Forelimb muscle (tissue), 1 donor: ENCODE measurements around the gene GRK5. TPM values are rescaled to one million over a fixed set of nuclear protein-coding genes. Genes with fewer than 3 reads are reported as not detected.
"Not testable (repeated sequence)": the region's sequence is repeated elsewhere in the genome, so short reads cannot be mapped to it uniquely, and the experiment has no call there.

Source experiments
- DNase-seq: peaks from one replicate; pipeline ENCODE4 v3.0.0-alpha.2; 2013; ENCODE audit warnings: low read depth
- polyA plus RNA-seq: library from polyadenylated mRNA; unstranded; fragments of 120-200 nt; gene quantifications from one replicate; pipeline ENCODE4 v1.2.1, GENCODE V29; 2013; ENCODE audit not compliant: insufficient read length

Gene GRK5
- polyA plus RNA-seq, 1 donor = 20.9 TPM

- no peak for DNase-seq
Observed at GRCh38 chr10:119455609-119456434, 248.5 kb downstream of the GRK5 start.

GRCh38 chr10:119456435-119456810, 249.1 kb downstream of the GRK5 start:
- DNase-seq = no peak

GRCh38 chr10:119457966-119458766, 250.8 kb downstream of the GRK5 start:
- no peak for DNase-seq

GRCh38 chr10:119459681-119460340, 252.4 kb downstream of the GRK5 start:
- DNase-seq = no peak

- DNase-seq = no peak
Observed at GRCh38 chr10:119460369-119461195, 253.2 kb downstream of the GRK5 start.

GRCh38 chr10:119461380-119461779, 254.0 kb downstream of the GRK5 start:
- no peak for DNase-seq

GRCh38 chr10:119461923-119462322, 254.6 kb downstream of the GRK5 start:
- no peak for DNase-seq

GRCh38 chr10:119462773-119463172, 255.4 kb downstream of the GRK5 start:
- no peak for DNase-seq

GRCh38 chr10:119463195-119463594, 255.8 kb downstream of the GRK5 start:
- not testable (repeated sequence) for DNase-seq

- DNase-seq = no peak
Observed at GRCh38 chr10:119465085-119465484, 257.7 kb downstream of the GRK5 start.

GRCh38 chr10:119466076-119466475, 258.7 kb downstream of the GRK5 start:
- no peak for DNase-seq

GRCh38 chr10:119466655-119467054, 259.3 kb downstream of the GRK5 start:
- no peak for DNase-seq

GRCh38 chr10:119468542-119469324, 261.4 kb downstream of the GRK5 start:
- no peak for DNase-seq

GRCh38 chr10:119469325-119469707, 261.9 kb downstream of the GRK5 start:
- DNase-seq = no peak

- DNase-seq = no peak
Observed at GRCh38 chr10:119469846-119470245, 262.5 kb downstream of the GRK5 start.

GRCh38 chr10:119470920-119471702, 263.7 kb downstream of the GRK5 start:
- no peak for DNase-seq

- DNase-seq = no peak
Observed at GRCh38 chr10:119473771-119474170, 266.4 kb downstream of the GRK5 start.

- no peak for DNase-seq
Observed at GRCh38 chr10:119474606-119475005, 267.2 kb downstream of the GRK5 start.

- no peak for DNase-seq
Observed at GRCh38 chr10:119477444-119477843, 270.1 kb downstream of the GRK5 start.
